ENCODE measurements around the gene TMEM151B. TPM values are rescaled to one million over a fixed set of nuclear protein-coding genes. Genes with fewer than 3 reads are reported as not detected.
A peak's percentile ranks its signal among the peaks of the same experiment; 100 is the strongest.

TMEM151B gene
- total RNA-seq, 1 donor from 2014 or later, result not detected

GRCh38 chr6:44304282-44305199, 34.3 kb downstream of the TMEM151B start:
- ChIA-PET CTCF (interaction anchor here (0.7 to 5.7 kb wide), 13 partner anchors 8 to 209 kb away, joined by 3 to 81 read pairs (median 5); partner anchors contain the start of genes AARS2 and TMEM151B), POLR2A (interaction anchor here (1.0 to 1.4 kb wide), 5 partner anchors 10 to 208 kb away, joined by 3 to 8 read pairs (median 5); partner anchors contain the start of gene HSP90AB1)
- peak; percentile 93 for ATAC-seq (ENCODE audit: low read depth)
- Mint-ChIP-seq H3K36me3 (ENCODE audit: low read depth) (peaks cover 90% of the 10 kb centered on the region), H3K4me1 (no peaks in the 10 kb centered on the region), H3K4me3 (no peak overlapping the region), H3K27ac (no peak overlapping the region), H3K9me3 (no peaks in the 10 kb centered on the region), H3K27me3 (no peaks in the 10 kb centered on the region)
- TF ChIP-seq CTCF (IDR thresholded peaks at IDR 0.05), result peak; percentile 33
- intact Hi-C loops (cut with micrococcal nuclease), result loop anchor here (1.0 kb wide), 2 partner anchors 36 to 132 kb away; no protein-coding TSS in a partner anchor
- peak; percentile 47 for DNase-seq

- H3K9me3 Mint-ChIP-seq, result no peaks in the 10 kb centered on the region
- peaks cover 90% of the 10 kb centered on the region for H3K36me3 Mint-ChIP-seq (ENCODE audit: low read depth)
- no peak for TF ChIP-seq CTCF (IDR thresholded peaks at IDR 0.05)
- POLR2A ChIA-PET, result interaction anchor here (0.6 to 1.4 kb wide), 6 partner anchors 10 to 590 kb away, joined by 3 to 8 read pairs (median 4); partner anchors contain the start of gene HSP90AB1
- intact Hi-C loops (cut with micrococcal nuclease), result no loop called here
- ATAC-seq (ENCODE audit: low read depth) (no peak), DNase-seq (no peak)
- H3K4me1 Mint-ChIP-seq, result no peaks in the 10 kb centered on the region
- no peak overlapping the region for H3K27ac Mint-ChIP-seq
- CTCF ChIA-PET, result interaction anchor here (0.7 to 5.7 kb wide), 13 partner anchors 8 to 210 kb away, joined by 3 to 81 read pairs (median 5); partner anchors contain the start of genes AARS2 and TMEM151B
- H3K27me3 Mint-ChIP-seq, result no peaks in the 10 kb centered on the region
- H3K4me3 Mint-ChIP-seq, result no peak overlapping the region
Measured at GRCh38 chr6:44305200-44305725, 35.0 kb downstream of the TMEM151B start.

- intact Hi-C loops (cut with micrococcal nuclease), result no loop called here
- DNase-seq (no peak), ATAC-seq (ENCODE audit: low read depth) (no peak)
- H3K9me3 Mint-ChIP-seq, result no peaks in the 10 kb centered on the region
- no peak for TF ChIP-seq CTCF (IDR thresholded peaks at IDR 0.05)
- no peak overlapping the region for H3K4me3 Mint-ChIP-seq
- peaks cover 88% of the 10 kb centered on the region for H3K36me3 Mint-ChIP-seq (ENCODE audit: low read depth)
- H3K27ac Mint-ChIP-seq, result no peak overlapping the region
- H3K4me1 Mint-ChIP-seq, result peaks cover under 1% of the 10 kb centered on the region
- ChIA-PET CTCF (interaction anchor here (2.5 to 5.7 kb wide), 2 partner anchors 38 to 134 kb away, joined by 21 to 81 read pairs; partner anchors contain the start of gene TMEM151B), POLR2A (no interaction called here)
- no peaks in the 10 kb centered on the region for H3K27me3 Mint-ChIP-seq
Measured at GRCh38 chr6:44306710-44307109, 36.5 kb downstream of the TMEM151B start.

- DNase-seq (no peak), ATAC-seq (ENCODE audit: low read depth) (no peak)
- CTCF ChIA-PET, result interaction anchor here (5.7 kb wide), 1 partner anchor 39 kb away, joined by 81 read pairs; the partner anchor contains the start of gene TMEM151B
- Mint-ChIP-seq H3K4me1 (peaks cover 6% of the 10 kb centered on the region), H3K9me3 (no peaks in the 10 kb centered on the region), H3K36me3 (ENCODE audit: low read depth) (peaks cover 83% of the 10 kb centered on the region), H3K27ac (no peak overlapping the region), H3K4me3 (no peak overlapping the region), H3K27me3 (no peaks in the 10 kb centered on the region)
- intact Hi-C loops (cut with micrococcal nuclease), result no loop called here
- POLR2A ChIA-PET, result no interaction called here
- no peak for TF ChIP-seq CTCF (IDR thresholded peaks at IDR 0.05)
Measured at GRCh38 chr6:44307217-44307616, 37.0 kb downstream of the TMEM151B start.
